Uterus (tissue), 2 donors: ENCODE data around the gene NTPCR.

ENCODE experiments used
- POLR2A ChIP-seq, 2 donors: fragments of 450-650 bp; IDR thresholded peaks; one replicate each; pipeline ENCODE4 v1.6.1; 2016; ENCODE audit warnings: antibody characterized with exemption in 2 of 2, mild to moderate bottlenecking in 1 of 2, moderate library complexity in 1 of 2
- TF ChIP-seq, protein P1 (sequence below), 4 experiments: fragments of 200-600 bp in 2 of 4; fragments of 450-650 bp in 2 of 4; sonication (generic) in 2 of 4; IDR thresholded peaks; one replicate each; pipeline ENCODE4 v1.5.1; 2016 to 2019; ENCODE audit warnings: antibody characterized with exemption in 4 of 4, mild to moderate bottlenecking in 2 of 4, moderate library complexity in 1 of 4

GRCh38 chr1:232965124-232965911 is 14.9 kb downstream of the NTPCR start:
- TF ChIP-seq, protein P1, sequence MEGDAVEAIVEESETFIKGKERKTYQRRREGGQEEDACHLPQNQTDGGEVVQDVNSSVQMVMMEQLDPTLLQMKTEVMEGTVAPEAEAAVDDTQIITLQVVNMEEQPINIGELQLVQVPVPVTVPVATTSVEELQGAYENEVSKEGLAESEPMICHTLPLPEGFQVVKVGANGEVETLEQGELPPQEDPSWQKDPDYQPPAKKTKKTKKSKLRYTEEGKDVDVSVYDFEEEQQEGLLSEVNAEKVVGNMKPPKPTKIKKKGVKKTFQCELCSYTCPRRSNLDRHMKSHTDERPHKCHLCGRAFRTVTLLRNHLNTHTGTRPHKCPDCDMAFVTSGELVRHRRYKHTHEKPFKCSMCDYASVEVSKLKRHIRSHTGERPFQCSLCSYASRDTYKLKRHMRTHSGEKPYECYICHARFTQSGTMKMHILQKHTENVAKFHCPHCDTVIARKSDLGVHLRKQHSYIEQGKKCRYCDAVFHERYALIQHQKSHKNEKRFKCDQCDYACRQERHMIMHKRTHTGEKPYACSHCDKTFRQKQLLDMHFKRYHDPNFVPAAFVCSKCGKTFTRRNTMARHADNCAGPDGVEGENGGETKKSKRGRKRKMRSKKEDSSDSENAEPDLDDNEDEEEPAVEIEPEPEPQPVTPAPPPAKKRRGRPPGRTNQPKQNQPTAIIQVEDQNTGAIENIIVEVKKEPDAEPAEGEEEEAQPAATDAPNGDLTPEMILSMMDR (IDR thresholded peaks at IDR 0.05), result no peak
- TF ChIP-seq POLR2A (IDR thresholded peaks at IDR 0.05), result no peak
